Suprapubic skin (tissue), 3 donors: ENCODE data around the gene ACAD10.

Experiments used
- EP300 ChIP-seq: sonication (generic); formaldehyde crosslinking; IDR thresholded peaks from one replicate; pipeline ENCODE4 v1.6.1; 2017; ENCODE audit warnings: antibody characterized with exemption
- POLR2A ChIP-seq, 2 donors: fragments of 450-650 bp; IDR thresholded peaks; one replicate each; pipeline ENCODE4 v1.6.1; 2017; ENCODE audit warnings: antibody characterized with exemption in 2 of 2, mild to moderate bottlenecking in 2 of 2, moderate library complexity in 2 of 2
- TF ChIP-seq, protein P1 (sequence below), 2 donors: fragments of 200-600 bp in 1 of 2; fragments of 450-650 bp in 1 of 2; sonication (generic) in 1 of 2; IDR thresholded peaks; one replicate each; pipeline ENCODE4 v1.5.1; 2016 to 2019; ENCODE audit warnings: antibody characterized with exemption in 2 of 2, mild to moderate bottlenecking in 1 of 2, moderate library complexity in 1 of 2

DNA sequence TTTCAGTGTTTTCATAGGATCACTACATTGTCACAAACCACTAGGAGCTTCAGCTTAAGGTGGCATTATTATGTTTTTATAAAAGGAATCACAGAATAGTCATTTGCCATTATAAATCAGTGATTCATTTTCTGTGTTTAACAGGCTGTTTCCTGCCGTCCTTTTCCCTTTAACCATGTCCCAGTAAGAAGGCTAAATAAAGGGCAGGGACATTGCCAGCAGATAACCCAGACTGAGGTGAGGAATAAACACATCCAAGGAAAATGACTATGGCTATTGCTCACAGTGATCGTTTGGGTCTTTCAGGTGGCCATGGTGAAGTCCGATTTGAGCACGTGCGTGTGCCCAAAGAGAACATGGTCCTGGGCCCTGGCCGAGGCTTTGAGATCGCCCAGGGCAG, 63.0 kb downstream of the ACAD10 start:
- TF ChIP-seq EP300 (no peak), POLR2A (IDR thresholded peaks at IDR 0.05) (no peak)
- TF ChIP-seq, protein P1, sequence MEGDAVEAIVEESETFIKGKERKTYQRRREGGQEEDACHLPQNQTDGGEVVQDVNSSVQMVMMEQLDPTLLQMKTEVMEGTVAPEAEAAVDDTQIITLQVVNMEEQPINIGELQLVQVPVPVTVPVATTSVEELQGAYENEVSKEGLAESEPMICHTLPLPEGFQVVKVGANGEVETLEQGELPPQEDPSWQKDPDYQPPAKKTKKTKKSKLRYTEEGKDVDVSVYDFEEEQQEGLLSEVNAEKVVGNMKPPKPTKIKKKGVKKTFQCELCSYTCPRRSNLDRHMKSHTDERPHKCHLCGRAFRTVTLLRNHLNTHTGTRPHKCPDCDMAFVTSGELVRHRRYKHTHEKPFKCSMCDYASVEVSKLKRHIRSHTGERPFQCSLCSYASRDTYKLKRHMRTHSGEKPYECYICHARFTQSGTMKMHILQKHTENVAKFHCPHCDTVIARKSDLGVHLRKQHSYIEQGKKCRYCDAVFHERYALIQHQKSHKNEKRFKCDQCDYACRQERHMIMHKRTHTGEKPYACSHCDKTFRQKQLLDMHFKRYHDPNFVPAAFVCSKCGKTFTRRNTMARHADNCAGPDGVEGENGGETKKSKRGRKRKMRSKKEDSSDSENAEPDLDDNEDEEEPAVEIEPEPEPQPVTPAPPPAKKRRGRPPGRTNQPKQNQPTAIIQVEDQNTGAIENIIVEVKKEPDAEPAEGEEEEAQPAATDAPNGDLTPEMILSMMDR (IDR thresholded peaks at IDR 0.05): no peak
